ENCODE measurements around the gene GSK3A. TPM values are rescaled to one million over a fixed set of nuclear protein-coding genes. Genes with fewer than 3 reads are reported as not detected.
A peak's percentile ranks its signal among the peaks of the same experiment; 100 is the strongest.

Gene GSK3A
- total and polyA plus RNA-seq, 2 of the 4 experiments (the other 2 are of a cell fraction): 8.1 to 43.3 TPM

DNA sequence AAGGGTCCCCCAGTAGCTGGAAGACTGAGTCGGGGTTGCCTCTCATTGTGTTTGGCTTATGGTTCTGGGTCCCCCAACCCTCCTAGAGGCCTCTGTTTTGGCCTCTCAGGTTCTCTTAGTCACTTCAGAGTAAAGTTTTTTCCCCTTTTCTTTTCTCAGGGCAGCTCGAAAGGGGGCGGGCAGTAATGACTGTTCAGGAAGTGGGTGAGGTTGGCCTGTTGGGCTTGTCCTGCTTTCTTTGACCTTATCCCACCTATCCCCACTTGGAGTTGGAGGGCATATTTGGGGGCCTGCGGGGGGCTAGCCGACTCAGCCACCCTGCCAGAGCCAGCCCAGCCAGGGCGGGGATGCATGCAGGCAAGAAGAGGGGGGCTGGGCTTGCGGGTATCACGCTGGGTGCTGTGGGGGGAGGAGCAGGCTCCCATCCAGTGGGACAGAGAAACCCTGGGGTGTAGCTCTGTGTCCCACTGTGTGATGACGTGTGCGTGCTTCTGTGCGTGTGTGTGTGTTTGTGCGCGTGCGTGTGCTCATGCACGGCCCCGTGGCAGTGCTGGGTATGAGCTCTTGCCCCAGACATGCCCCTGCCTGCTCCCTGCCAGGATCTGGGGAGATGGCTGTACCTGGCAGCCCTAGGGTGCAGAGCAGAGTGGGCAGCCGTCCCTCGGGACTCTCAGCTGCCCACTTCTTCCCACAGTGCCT, 28.1 kb upstream of the GSK3A start:
- Histone ChIP-seq H2AFZ (replicated peaks; ENCODE audit: low read length, poor library complexity) (peak overlapping the region; percentile 88), H4K8ac (ENCODE audit: low read depth in 2 of 2, low read length in 2 of 2) (peak overlapping the region; percentile 58 to 98; a peak in 3 of 4 replicates), H3K79me1 (ENCODE audit: low read depth in 1 of 2, low read length in 2 of 2) (peaks cover 24 to 51% of the 10 kb centered on the region in 2 experiments), H3K9ac (ENCODE audit: low read depth, low read length) (peak overlapping the region; percentile 93), H3K27ac (ENCODE audit: insufficient read depth, low read length) (peak overlapping the region; percentile 88), H2AK5ac (ENCODE audit: low read depth, low read length) (peak overlapping the region; percentile 100), H3K4ac (ENCODE audit: low read depth, low read length) (peak overlapping the region; percentile 99), H2BK20ac (ENCODE audit: low read depth, low read length) (peak overlapping the region; percentile 57), H3K36me3 (ENCODE audit: control insufficient read depth, insufficient read depth, low read length) (peaks cover 23% of the 10 kb centered on the region), H3K27me3 (ENCODE audit: control insufficient read depth, insufficient read depth, low read length) (no peaks in the 10 kb centered on the region), H3K9me3 (ENCODE audit: control insufficient read depth, insufficient read depth, low read length) (no peaks in the 10 kb centered on the region), H3K14ac (replicated peaks; ENCODE audit: low read depth, low read length) (peak overlapping the region; percentile 99), H2AK9ac (replicated peaks; ENCODE audit: low read depth, low read length, poor library complexity) (peak overlapping the region; percentile 99), H3K9me1 (ENCODE audit: insufficient read depth, low read length) (peaks cover 7% of the 10 kb centered on the region), H3K4me3 (ENCODE audit: insufficient read depth, low read depth, low read length) (peak overlapping the region; percentile 71), H3K56ac (ENCODE audit: extremely low read depth, insufficient read depth, low read length) (peak overlapping the region; percentile 66; the same call in 1 of the 2 replicates), H4K91ac (ENCODE audit: insufficient read depth, low read depth, low read length) (peak overlapping the region; percentile 96), H3K4me1 (ENCODE audit: control insufficient read depth, insufficient read depth, low read length) (peaks cover 11% of the 10 kb centered on the region), H4K5ac (ENCODE audit: low read depth, low read length) (peak overlapping the region; percentile 95), H4K20me1 (ENCODE audit: insufficient read depth, low read length) (peaks cover 14% of the 10 kb centered on the region; the same call in 1 of the 2 replicates), H3K18ac (ENCODE audit: low read depth, low read length) (peak overlapping the region; percentile 79), H3K4me2 (ENCODE audit: low read depth, low read length) (peak overlapping the region; percentile 95), H2BK120ac (ENCODE audit: low read depth, low read length) (peak overlapping the region; percentile 77), H2BK5ac (ENCODE audit: low read depth, low read length, poor library complexity, severe bottlenecking) (peak overlapping the region; percentile 90), H3K23ac (ENCODE audit: low read depth, low read length) (peak overlapping the region; percentile 97), H2BK15ac (ENCODE audit: low read depth, low read length) (peak overlapping the region; percentile 72; the same call in 1 of the 3 replicates)
- in situ Hi-C loops (cut with MboI; ENCODE audit: low sequenced_read_pairs): no loop called here
- 58% methylated on average over 2 of the region's 18 CpGs; no CpG with 5 or more reads in 1 of the 2 experiments for WGBS, 2 experiments (ENCODE audit: extremely low coverage in 2 of 2, insufficient read length in 1 of 2)
- dilution Hi-C loops (cut with HindIII; ENCODE audit: low sequenced_read_pairs, unreplicated experiment): no loop called here
- CTCF ChIA-PET: interaction anchor here (1.2 to 2.7 kb wide), 3 partner anchors 9 to 25 kb away, joined by 3 to 12 read pairs (median 3); no protein-coding TSS in a partner anchor
- no peak for ATAC-seq (ENCODE audit: low read depth)
- no peak for DNase-seq
- intact Hi-C loops (cut with micrococcal nuclease): no loop called here
- TF ChIP-seq MAFK (IDR thresholded peaks at IDR 0.05; ENCODE audit: low read depth, low read length) (no peak), POLR2A (IDR thresholded peaks at IDR 0.05; ENCODE audit: low read depth, low read length) (peak; percentile 79; the same call in 1 of the 2 replicates)
- BruUV-seq (replicated peaks): no TSS peak
- POLR2A ChIA-PET (ENCODE audit: unreplicated experiment): interaction anchor here (0.6 kb wide), 1 partner anchor 14 kb away, joined by 3 read pairs; no protein-coding TSS in a partner anchor

All from IMR-90 (cell line).